HS-27A (cell line): Measurements from ENCODE around the gene ARHGAP45.

Experiments
- DNase-seq: peaks from one replicate; pipeline ENCODE4 v3.0.0-alpha.2; 2012; ENCODE audit warnings: low read depth, missing footprints

The ARHGAP45 gene

GRCh38 chr19:1136201-1136600 lies 69.2 kb downstream of the ARHGAP45 start:
- DNase-seq, result no peak
